NCI-H1436 (cell line): Measurements from ENCODE around the gene THOC5.

Experiments
- DNase-seq: peaks from one replicate; lab custom pipeline; 2025; lab: John Stamatoyannopoulos, UW

THOC5 gene

DNA sequence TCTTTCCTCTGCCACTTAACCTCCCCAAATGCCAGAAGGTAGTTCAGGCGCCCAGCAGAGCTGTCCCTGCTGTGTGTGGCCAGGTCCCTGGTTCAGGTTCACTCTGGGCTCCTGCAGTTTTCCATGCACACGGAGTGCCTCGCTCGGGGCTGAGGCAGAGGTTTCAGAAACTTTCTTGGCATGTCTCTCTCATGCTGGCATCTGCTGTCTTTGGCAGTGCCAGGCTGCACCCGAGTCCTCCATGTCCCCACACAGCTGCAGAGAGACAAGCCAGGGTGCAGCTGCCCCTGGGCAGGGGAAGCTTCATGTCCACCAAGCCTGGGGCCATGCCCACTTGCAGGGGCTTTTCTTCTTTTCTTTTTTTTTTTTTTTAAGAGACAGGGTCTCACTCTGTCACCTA lies 80.6 kb downstream of the THOC5 start:
- no peak for DNase-seq

DNA sequence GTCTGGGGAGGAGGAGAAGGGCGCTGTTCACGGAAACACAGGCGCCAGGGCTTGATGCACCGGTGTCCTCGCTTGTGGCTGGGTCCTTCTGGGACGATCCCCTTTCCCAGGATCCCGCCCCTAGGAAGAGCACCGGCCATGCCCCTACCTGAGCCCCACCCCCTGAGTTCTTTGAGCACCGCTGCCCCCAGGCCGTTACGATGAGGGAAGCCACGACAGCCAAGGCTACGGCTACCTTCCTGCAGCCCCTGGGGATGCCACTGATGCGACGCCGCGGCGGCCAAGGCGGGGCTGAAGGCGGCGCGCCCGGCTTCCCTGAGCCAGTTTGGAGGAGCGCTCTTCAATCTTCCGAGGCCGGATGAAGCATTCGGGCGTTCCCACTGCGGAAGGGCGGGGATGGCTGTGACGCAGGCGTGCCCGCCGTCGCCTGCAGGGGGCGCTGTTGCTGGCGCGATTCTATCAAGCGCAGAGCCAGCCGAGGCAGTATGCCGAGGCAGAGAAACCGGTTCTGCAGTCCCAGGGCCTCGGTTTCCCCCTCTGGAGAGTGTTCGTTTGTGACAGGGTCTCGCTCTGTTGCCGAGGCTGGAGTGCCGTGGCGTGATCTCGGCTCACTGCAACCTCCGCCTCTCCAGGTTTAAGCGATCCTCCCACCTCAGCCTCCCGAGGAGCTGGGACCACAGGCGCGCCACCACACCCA lies 83.2 kb downstream of the THOC5 start:
- peak; percentile 69 for DNase-seq

DNA sequence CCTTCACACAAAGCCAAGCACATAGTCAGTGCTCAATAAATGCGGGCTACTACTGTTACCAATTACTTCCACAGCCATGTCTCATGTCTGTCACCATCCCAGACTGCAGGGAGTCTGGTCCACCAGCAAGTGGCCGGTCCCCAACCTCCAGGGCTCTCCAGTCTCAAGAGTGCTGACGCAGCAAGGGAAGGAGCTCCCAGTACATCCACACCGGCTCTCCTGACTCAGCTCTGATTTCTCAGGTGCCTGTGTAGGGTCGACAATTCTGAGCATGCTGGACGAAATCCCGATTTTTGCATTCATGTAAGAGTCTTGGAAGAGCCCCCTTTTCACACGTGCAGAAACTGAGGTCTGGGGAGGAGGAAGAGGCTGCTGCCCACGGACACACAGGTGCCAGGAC lies 83.8 kb downstream of the THOC5 start:
- no peak for DNase-seq

DNA sequence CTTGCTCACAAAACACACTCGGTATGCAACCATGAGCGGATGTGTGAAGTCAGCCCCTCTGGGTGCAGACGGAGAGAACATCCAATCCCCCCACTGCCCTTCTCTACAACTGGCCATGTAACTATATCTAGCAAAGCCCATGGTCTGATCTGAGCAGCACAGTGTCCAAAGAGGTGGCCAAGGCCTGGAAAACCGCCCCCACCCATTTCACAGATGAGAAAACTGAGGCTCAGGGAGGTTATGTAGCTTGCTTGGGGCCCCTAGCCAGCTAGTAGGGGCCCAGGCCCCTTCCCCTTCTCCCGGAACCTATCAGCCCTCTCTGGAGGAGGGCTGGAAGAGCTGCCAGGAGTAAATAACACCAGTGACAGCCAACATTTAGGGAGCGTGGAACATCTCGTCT lies 89.0 kb downstream of the THOC5 start:
- DNase-seq, result no peak

DNA sequence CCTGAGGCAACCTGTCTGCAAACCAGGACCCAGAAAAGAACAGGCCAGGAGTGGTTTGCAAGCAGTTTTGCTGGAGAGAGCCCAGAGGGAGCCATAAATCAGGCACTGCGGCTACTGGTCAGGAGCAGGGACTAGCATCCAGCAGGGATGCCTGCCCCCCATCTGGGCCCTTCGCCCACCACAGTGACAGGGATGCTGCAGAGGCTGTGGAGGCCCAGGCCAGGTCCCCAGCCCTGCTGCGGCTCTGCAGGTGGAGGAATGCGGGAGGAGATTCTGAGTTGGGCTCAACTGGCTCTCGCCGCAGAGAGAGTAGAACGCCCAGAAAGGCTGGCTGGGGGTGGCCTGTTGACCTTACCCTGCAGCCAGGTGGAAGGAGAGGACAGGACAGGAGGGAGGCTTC lies 89.9 kb downstream of the THOC5 start:
- DNase-seq, result no peak

DNA sequence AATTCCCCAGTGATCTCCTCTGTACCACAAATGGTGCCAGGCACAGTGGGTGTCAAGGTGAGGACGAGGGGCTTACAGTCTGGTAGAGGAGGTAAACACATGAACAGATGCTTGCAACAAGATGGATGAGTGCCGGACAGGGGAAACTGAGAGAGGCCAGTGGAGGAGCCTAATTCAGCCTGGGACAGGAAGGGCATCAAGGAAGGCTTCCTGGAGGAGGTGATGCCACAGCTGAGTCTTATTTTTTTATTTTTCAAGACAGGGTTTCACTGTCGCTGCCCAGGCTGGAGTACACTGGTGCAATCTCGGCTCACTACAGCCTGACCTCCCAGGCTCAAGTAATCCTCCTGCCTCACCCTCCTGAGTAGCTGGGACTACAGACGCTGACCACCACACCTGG lies 92.3 kb downstream of the THOC5 start:
- DNase-seq, result no peak

DNA sequence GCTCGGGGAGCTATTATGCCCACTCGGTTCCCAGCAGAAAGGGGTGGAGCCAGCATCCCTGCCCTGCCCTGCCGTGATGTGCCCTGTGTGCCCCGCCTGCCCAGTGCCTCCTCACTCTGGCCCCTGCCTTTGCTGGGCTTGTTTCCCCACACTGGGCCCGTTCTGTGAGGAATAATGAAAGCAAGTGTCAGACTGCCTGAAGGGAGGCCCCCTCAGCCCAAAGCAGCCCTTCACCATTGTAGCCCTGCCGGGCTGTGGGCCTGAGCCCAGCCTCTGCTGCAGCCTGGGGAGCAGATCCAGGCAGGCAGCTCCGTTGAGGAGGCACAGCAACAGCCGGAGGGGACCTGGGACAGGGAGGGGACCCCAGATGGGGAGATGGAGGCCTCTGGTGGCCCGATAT lies 93.8 kb downstream of the THOC5 start:
- no peak for DNase-seq

DNA sequence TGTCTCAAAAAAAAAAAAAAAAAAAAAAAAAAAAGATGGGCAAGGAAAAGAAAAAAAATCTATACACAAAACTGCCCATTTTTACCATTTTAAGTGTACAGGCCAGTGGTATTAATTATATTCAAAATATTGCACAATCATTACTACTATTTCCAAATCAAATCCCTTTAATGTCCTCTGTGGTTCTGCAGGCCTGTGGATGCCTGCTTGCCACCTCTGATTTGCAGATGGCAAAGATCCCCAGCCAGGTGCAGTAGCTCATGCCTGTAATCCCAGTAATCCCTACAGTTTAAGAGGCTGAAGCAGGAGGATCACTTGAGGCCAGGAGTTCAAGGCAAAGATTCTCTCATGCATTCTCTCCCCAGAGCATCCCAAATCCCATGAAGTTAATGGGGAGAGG lies 95.0 kb downstream of the THOC5 start:
- no peak for DNase-seq

DNA sequence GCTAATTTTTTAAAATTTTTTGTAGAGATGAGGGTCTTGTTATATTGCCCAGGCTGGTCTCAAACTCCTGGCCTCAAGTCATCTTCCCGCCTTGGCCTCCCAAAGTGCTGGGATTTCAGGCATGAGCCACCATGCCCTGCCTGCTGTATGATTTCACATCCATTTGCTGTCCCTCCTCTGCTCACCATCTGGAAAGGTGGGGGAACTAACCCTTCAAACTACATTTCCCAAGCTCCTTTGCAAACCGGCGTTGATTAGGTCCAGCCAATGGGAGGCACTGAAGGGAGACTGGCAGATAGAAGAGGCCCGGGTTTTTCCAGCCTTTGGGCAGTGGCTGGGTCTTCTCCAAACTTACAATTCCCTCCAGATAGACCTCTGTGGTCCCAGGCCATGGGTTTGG lies 95.8 kb downstream of the THOC5 start:
- peak; percentile 4 for DNase-seq

DNA sequence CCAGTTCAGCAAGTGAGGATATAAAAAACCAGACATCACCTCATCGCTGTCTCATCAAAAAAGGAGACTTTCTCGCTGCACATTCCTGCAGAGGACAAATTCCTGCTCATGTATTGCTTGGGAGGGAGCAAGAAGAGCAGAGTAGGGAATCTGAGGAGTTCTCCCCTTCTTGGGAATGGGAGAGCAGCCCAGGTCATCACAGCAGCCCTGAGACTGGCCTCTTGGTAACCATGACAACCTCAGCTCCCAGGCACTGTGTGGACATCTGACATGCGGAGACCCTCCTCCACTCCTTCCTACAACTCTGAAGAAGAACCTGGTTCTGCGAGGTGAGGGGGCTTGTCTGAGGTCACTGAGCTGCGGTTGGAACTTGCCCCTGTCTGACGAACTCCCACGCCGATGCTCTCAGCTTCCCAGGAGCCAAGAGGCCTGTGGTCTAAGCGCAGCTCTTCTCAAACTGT lies 97.3 kb downstream of the THOC5 start:
- DNase-seq, result no peak
